Stimulated activated CD4-positive, alpha-beta T cell treated with anti-CD3 and anti-CD28 coated beads, Interleukin-1b, Interleukin-23, amount 100 ng/mL, for 24 hours (primary cell): ENCODE measurements around the gene EPB41L3.
"Not testable (repeated sequence)": the region's sequence is repeated elsewhere in the genome, so short reads cannot be mapped to it uniquely, and the experiment has no call there.

Experiments
- DNase-seq, 4 experiments: peaks; one replicate each; pipeline ENCODE4 v3.0.0-alpha.2; 2020; ENCODE audit warnings: low read depth in 4 of 4, low spot score in 1 of 4

The EPB41L3 gene

DNA sequence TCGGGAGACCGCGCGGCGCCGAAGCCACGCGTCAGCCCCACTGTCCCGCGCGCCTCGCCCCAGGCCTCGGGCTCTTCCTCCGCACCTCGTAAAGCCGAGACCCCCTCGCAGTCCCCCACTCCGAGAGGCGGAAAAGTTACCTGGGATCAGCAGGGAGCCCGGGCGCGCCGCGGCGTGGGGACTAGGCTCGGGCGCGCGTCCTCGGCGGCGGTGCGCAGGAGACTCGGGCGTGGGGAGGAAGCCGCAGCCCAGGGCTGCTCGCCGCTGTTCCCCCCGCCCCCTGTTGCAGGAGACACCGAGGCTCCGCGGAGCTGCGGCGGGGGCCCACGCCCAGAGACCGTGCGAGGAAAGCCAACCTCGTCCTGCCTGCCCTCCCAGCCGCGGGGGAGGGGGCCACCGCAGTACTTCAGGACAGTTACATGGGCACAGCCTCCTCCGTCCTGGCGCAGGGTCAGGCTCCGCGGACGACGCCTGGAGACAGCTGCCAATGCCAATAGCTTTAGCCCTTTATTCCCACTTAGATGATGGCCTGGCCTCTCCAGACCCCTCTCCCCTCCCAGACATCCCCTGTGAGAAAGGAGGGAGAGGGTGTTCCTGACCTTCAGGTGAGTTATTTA, at the start of gene EPB41L3:
EPB41L3 (minus strand) TSS at position 225 of the 617 bp plus-strand sequence. CDS start 54,814 bp downstream, outside the sequence.
- DNase-seq, result no peak

DNA sequence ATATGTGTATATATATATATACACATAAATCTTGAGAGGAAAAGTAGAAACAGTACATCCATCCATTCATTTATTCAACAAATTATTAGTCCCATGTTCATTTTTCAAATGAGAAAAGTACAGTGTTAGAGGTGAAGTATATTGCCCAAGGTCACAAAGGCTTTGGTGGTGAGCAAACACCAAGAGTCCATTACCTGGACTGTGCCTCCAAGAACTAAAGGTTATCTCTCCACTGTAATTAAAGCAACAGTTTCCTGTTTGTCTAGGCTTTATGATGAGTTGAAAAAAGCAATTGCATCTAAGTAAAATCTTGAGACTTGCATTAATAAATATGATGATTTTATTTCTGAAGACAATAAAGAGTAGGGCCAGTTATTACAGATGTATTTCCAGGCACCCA, 44.7 kb upstream of the EPB41L3 start:
- no peak for DNase-seq

DNA sequence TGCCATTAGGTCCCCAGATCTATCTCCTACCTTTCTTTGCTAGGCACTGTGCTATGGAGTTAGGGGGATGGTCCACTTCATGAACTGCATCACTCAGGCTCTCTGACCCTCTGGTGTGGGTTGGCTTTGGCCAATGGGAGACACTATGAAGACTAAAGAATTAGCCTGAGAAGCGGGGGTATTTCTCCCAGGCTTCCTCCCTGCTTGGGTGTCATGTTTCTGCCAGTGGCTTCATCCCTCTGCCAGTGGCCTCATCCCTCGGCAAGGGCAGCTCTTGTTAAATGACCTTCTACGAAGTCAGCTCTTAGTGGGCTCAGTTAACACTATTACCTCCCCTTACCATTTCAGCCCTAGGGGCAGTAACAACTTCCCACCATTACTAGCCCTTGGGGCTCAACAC, 41.9 kb upstream of the EPB41L3 start:
- no peak for DNase-seq

DNA sequence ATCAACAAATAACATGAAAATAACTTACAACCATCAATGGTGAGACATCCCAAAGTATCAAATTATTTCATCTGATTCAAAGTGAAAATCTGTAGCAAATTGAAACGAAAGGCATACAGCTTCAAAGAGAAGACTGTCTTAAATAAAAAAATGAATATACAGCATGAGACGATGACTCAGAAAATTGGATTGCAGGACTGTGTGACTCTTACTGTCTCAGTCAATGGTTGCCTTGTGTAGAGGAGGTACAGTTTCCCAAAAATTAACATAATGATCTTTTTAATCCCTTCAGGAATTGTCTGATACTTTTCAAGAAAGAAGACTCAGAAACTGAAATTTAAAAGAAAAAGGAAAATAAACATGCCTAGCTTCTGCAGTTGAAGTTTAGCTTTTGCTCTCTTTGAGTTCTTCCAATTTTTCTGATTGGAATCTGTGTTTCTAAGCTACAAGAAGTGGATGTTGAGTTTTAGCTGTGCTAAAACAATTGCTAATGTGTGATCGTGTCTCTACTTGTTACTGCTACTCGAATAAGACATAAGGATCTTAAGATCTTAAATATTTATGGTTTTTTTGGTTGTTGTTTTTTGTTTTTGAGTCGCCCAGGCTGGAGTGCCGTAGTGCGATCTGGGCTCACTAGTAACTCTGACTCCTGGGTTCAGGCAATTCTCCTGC, 41.1 kb upstream of the EPB41L3 start:
- DNase-seq, result no peak

DNA sequence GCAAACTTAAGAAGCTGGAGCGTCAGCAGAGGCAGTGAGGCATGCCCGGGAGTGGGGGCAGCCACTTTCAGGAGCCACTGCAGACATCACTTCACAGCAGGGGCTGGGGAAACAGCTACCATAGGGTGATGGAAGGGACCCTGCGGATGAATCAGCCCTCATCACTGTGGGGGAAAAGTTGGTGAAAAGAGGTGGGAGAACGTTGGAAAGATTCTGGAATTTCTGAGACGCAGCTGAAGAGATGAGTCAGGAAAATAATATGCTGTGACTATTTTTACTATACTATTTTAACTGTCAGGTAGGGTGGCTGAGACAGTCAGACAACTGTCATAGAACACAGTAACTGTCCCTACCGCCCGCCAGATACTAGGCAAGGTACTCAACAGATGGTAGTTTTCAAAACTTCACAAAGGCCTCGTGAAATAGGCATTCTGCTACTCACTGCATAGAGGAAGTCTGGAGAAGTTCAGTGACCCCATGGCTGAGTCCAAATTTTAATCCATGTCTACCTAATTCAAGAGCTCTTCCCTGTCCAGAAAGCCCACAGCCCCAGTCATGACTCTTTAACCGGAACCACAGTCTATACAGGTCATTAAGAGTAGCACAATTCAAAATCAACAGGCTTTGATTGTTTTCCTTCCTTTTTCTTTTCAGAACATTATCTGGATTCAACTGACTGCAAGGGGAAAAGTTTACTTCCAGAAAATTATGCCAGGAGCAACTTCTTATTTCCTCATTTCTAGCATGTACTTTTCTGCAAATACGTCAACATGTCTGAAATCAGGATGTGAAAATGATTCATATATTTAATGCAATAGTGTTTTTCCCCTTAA, 39.3 kb upstream of the EPB41L3 start:
- no peak for DNase-seq

DNA sequence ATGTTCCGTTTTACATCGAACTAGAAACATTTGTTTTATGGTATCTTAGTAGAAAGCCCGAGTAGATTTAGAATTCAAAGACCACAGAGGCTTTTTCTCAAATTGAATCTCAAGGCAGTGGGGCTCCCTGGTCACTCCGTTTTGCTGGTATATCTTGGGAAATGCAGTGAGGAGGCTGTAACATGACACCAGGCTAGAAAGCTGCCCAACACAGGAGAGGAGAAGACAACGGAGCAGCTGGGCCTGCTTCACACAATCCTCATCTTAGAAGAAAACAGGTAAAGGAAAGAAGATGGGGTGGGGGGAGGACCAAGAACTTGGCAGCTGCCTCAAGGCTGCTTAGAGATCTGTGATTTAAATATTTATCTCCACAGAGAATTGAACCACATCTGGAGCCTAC, 38.3 kb upstream of the EPB41L3 start:
- DNase-seq, result no peak

DNA sequence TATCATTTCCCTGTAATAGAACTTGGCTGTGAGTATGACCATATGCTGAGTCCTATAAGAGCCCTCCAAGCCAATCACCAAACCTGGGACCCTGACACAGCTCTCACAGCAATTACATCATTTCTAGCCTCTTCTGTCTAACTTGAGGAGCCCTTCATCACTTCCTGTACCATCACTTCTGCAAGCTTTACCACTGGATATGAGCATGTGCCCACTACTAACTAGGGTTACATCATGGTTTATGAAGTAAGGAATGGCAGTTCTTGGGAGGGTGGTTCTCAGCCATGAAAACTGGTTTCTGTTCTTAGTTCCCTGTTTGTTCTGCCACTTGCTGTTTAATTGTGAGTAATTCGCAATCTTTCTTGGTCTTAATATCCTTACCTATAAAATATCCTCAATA, 31.0 kb upstream of the EPB41L3 start:
- no peak for DNase-seq

DNA sequence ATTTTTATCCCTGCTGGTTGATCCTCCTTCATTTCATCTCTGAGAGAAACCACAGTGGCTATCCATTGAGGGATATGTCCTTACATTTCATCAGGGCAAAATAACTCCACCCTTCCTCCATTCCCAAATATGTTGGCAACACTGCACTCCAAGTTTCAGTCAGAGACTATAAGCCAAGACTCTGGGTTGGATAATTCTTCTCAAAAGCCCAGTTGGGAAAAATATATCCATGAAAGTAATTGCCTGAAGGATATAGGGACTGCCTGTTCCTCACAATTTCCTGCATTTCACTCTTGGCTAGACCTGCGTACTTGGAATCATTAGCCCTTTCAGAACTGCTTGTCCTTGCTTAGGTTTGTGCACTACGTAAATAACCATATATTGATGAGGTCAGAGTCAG, 27.9 kb upstream of the EPB41L3 start:
- DNase-seq, result no peak

DNA sequence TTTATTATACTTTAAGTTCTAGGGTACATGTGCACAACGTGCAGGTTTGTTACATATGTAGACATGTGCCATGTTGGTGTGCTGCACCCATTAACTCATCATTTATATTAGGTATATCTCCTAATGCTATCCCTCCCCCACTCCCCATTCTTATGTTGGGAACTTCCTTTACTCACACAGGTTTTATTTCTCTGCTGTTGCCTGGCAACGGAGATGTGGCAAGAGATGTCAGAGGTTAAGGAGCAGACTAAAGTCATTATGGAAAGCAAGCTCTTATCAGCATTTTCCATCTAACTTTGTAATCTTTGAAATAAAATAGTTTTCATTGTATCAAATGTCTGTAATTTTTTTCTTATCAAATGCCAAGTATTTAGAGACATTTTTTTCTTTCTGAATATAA, 26.8 kb upstream of the EPB41L3 start:
- not testable (repeated sequence) for DNase-seq

DNA sequence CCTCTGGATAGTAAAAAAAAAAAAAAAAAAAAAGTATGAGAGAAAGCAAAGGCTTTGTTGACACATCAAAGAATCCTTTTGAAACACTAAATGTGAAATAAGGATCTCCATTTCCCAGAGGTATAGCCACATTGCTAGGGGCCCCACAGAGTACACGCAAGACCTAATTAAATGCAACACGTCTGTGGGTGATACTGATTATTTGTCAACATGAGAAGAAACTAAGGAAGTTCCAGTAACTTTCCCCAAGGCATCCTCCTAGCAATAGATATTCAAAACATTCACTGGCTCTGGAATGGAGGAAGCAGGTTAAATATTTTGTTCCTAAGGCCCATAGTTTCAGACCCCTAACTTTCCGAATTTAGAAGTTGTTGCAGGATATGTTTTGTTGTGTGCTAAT, 24.6 kb upstream of the EPB41L3 start:
- no peak for DNase-seq

DNA sequence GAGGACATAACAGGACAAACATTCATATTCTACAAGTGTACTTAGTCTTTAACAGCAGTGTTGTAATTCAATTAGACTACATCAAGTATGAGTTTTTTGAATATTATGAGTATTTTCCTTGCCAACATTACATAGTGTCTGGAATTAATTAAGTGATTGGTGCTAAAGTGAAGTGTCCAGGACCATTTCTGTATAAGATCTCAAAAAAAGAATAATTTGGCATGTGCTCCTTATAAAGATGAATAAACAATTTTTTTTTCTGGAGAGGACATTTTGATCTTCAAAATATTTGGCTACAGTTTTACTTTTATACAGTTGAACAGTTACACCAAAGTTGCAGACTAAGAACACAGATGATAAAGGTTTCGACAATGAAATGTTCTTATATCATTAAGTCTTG, 15.1 kb upstream of the EPB41L3 start:
- no peak for DNase-seq

DNA sequence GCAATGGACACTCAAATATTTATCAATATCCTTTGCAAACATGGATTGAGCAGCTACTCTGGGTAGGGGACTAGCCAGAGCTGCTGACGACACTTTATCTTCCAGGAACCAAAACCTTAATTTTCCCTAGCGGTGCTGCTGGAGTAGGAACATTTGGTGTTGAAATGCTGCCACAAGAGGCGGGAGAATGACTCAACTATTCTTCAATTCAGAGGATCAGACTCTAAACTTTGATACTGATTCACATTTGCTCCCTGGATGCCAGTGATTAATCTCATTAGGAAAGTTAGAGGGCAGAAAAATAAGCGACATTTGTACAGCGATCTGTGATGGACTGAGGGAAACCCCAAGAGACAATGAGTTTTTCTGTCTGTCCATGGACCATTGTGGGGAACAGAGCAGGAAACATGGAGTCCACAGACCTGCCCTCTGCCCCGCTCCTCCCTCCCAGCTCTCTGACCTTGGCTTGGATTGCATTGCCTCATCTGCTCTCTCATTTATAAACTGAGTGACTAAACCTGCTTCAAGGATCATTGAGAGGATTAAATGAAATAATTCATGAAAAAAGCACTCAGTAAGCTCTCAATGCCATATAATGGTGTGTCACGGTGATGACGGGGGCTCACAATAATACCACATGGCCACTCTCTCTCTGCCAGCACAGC, 12.6 kb upstream of the EPB41L3 start:
- DNase-seq, result no peak

DNA sequence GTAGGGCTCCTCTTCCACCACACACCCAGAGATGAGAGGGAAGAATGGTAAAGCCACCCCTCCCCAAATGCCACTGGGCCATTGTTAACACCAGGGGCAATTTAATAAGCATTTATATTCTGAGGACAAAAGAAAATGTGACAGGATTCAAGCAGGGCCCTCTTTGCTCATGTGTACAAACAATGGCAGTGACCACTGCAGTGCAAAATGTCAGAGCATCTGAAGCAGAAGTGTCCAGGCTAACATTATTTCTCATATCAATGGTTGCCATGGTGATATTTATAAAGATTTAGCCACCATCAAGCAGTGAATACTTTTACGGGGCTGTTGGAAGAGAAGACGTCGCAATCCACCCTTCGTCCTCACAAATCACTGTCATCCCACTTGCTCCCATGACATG, 10.8 kb upstream of the EPB41L3 start:
- no peak for DNase-seq

DNA sequence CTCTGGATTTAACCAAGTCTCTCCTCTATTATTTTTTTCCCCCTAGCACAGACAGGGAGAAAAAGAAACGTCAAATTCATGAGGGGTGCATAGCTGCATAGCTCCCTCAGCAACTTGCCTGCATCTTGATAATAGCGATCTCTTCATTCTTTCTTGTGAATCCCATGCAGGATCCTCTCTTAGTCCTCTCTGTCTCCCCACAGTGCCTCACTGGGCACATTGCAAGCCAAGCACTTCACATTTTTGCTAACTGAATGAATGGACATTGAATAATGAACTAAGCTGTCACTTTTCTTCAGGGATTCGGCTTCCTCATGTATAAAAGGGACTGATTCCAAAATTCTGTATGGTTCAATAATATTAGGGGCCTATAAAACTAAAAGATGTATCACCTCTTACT, 2.9 kb upstream of the EPB41L3 start:
- no peak for DNase-seq

DNA sequence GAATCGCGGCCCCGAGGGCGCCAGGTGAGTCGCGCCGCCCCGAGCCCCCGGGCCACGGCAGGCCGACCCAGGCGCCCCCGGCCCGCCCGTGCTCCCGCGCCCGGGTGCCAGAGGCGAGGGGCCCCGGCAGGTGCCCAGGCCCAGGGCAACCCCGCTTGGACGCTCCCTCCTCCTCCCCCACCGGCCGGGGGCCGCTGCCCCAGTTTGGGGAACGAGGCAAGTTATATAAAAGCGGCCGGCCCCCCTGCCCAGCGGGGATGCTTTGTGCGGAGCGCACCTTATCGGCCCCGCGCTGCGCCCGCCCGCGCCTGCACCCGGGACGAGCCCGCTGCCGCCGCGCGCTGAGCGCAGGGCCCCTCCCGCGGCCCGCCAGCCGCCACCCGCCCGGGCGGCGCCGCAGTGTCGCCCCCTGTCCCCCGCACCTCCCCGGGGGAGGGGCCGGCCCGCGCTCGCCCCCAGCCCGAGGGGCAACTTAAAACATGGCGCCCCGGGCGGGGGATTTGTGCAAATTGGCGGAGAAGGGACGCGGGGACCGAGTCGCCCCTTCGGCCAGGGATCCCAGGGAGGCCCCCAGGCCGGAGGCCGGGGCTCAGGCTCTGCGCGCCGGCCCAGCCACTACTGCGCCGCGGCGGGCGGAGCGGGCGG, 639 bp downstream of the EPB41L3 start:
- DNase-seq, result no peak

DNA sequence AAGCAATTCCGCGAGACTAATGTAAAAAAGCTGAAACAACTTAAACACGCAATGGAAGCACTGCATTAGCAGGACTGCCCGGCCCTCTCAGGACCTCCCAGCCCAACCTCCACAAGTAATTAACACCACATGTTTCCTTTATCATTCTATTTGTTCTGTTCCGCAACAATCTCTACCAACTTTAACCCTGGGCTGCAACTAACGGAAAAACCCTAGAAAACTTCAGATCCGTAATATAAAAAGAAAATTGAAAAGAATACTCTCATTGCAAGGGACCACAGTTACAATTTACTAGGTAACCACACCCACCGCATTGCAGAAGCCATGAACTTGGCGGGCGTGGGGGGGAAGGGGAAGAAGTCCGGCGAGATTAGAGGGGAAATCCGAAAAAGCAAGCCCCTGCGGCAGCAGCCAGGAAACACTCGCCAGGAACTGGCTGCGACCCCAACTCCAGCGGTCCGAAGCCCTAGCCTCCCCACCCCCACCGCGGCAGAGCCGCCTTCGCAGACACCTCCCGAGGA, 1.2 kb downstream of the EPB41L3 start:
- no peak for DNase-seq

DNA sequence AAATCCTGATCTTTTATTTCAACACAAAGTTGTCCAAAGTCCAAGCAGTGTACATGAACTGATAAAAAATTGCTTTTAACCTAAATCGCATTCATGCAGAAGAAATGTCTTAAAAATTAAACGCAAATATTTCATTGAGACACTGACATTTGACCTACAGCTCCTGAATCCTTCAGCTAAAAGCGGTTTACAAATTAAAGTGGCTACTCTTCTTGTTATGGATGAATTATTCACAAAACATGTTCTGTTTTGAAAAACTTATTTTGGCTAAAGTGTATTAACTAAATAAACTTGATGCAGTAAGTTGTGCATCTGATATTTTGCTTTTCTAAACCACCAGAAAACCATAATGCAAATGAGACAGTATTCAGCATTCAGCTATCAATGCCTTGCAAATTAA, 2.2 kb downstream of the EPB41L3 start:
- DNase-seq, result no peak

DNA sequence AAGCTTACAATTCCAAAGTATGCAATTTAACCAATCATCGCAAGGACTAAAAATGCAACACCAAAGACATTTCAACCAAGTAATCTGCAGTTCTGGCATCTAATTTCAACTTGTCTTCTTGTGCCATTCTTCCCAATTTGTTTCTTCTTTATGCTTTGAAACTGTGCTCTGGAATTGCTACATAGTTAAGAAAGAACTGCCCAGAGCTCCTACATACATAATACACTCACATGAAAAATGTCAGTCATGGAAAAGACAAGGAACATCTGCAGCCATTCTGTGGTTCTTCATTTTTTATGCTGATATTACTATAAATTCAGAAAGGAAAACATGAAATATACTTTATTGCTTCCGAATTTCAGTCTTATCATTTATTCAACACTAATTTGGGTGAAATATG, 4.4 kb downstream of the EPB41L3 start:
- no peak for DNase-seq

DNA sequence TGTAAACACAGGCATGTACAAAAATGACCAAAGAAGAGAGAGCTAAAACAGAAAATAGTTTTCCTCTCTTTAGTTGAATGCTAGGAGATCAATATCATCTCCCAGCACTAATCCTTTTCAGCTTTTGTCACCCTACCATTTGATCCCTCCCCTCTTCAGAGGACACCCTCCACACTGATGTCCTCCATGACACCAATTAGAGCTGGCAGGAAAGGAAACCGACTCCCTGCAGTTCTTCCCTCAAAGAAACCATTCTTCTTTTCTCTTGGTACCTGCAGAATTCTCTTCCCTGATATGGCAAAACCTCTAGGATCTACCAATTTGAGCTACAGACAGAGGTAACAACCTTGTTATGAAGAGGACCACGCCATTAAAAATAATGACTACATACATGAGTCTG, 5.3 kb downstream of the EPB41L3 start:
- no peak for DNase-seq

DNA sequence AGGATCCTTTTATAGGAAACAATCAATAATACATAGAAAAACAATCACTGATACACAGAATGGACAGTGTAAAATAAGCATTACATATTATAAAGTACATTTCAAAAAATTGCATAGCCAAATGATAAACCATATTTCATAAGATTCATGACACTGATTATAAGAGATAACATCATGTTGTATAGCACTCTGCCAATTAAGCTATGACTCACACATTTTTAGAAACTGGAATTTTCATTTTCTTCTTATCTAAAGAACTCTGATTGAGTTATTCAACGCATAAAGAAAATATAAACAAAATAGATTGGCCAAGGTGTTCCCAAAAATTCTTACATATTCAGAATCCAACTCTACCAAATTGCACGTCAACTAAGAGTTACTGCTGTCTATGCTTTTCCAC, 5.9 kb downstream of the EPB41L3 start:
- no peak for DNase-seq

DNA sequence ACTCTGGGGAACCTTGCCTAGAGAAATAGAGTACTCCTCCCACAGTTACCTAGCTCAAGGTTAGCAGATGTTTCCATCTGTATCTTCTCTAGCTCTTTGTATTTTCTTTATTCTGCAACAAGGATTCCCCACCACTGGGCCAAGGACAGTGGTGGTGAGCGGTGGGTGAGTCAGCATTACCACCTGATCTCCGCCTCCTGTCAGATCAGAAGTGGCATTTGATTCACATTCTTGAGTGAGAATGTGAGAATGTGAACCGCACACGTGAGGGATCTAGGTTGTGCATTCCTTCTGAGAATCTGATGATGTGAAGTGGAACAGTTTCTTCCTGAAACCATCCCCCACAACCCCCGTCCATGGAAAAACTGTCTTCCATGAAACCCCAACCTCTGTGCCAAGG, 9.0 kb downstream of the EPB41L3 start:
- no peak for DNase-seq
